Fibroblast of skin of scalp (primary cell): ENCODE data around the gene ZMYND8. TPM values are rescaled to one million over a fixed set of nuclear protein-coding genes. Genes with fewer than 3 reads are reported as not detected.
A peak's percentile ranks its signal among the peaks of the same experiment; 100 is the strongest.
"Not testable (repeated sequence)": the region's sequence is repeated elsewhere in the genome, so short reads cannot be mapped to it uniquely, and the experiment has no call there.

ENCODE experiments used
- DNase-seq: peaks from one replicate; pipeline ENCODE4 v3.0.0-alpha.2; 2013
- polyA plus RNA-seq, 2 experiments: library from polyadenylated mRNA; unstranded; fragments of 120-200 nt; gene quantifications; one replicate each; pipeline ENCODE4 v1.2.1, GENCODE V29; 2013; ENCODE audit not compliant: insufficient read length in 2 of 2

The ZMYND8 gene
- polyA plus RNA-seq (2013, experiment 1 of 2; ENCODE audit: insufficient read length) = 13.5 TPM
- polyA plus RNA-seq (2013, experiment 2 of 2; ENCODE audit: insufficient read length) = 14.0 TPM

- DNase-seq = peak; percentile 95
Observed at GRCh38 chr20:47356526-47357295, at the start of gene ZMYND8. TSS of gene ZMYND8 (minus strand) at chr20:47356699. CDS start at chr20:47356670, 29 bp downstream.

- no peak for DNase-seq
Observed at GRCh38 chr20:47405775-47406325, 49.4 kb upstream of the ZMYND8 start.

GRCh38 chr20:47400685-47401084 is 44.2 kb upstream of the ZMYND8 start:
- no peak for DNase-seq

- DNase-seq = no peak
Observed at GRCh38 chr20:47397652-47398301, 41.3 kb upstream of the ZMYND8 start.

GRCh38 chr20:47396762-47397476 is 40.4 kb upstream of the ZMYND8 start:
- DNase-seq = peak; percentile 43

- DNase-seq = not testable (repeated sequence)
Observed at GRCh38 chr20:47393796-47394514, 37.5 kb upstream of the ZMYND8 start.

GRCh38 chr20:47392721-47393073 is 36.2 kb upstream of the ZMYND8 start:
- no peak for DNase-seq

- DNase-seq = peak; percentile 95
Observed at GRCh38 chr20:47392015-47392720, 35.7 kb upstream of the ZMYND8 start.

- DNase-seq = no peak
Observed at GRCh38 chr20:47391276-47392010, 34.9 kb upstream of the ZMYND8 start.

GRCh38 chr20:47389867-47390347 is 33.4 kb upstream of the ZMYND8 start:
- DNase-seq = peak; percentile 52

GRCh38 chr20:47385968-47386367 is 29.5 kb upstream of the ZMYND8 start:
- DNase-seq = not testable (repeated sequence)

- DNase-seq = no peak
Observed at GRCh38 chr20:47382746-47383415, 26.4 kb upstream of the ZMYND8 start.

GRCh38 chr20:47380481-47380880 is 24.0 kb upstream of the ZMYND8 start:
- DNase-seq = no peak

- DNase-seq = peak; percentile 60
Observed at GRCh38 chr20:47379433-47380150, 23.1 kb upstream of the ZMYND8 start.

- DNase-seq = no peak
Observed at GRCh38 chr20:47377122-47377722, 20.7 kb upstream of the ZMYND8 start.

- DNase-seq = not testable (repeated sequence)
Observed at GRCh38 chr20:47376096-47376643, 19.7 kb upstream of the ZMYND8 start.

- DNase-seq = not testable (repeated sequence)
Observed at GRCh38 chr20:47374121-47374520, 17.6 kb upstream of the ZMYND8 start.

- DNase-seq = no peak
Observed at GRCh38 chr20:47373206-47373733, 16.8 kb upstream of the ZMYND8 start.
